Prostate gland (tissue), 2 donors: ENCODE measurements around the gene KIAA0040.

Source experiments
- POLR2AphosphoS5 ChIP-seq: sonication (generic); formaldehyde crosslinking; IDR thresholded peaks from one replicate; pipeline ENCODE4 v1.6.1; 2017; ENCODE audit warnings: antibody characterized with exemption
- TF ChIP-seq, protein P1 (sequence below), 4 experiments: fragments of 200-600 bp in 2 of 4; fragments of 450-650 bp in 2 of 4; sonication (generic) in 2 of 4; IDR thresholded peaks; 1 replicate in 3 of 4; 2 replicates in 1 of 4; pipeline ENCODE4 v1.5.1; 2016 to 2019; ENCODE audit warnings: antibody characterized with exemption in 4 of 4, mild to moderate bottlenecking in 2 of 4, moderate library complexity in 2 of 4

DNA sequence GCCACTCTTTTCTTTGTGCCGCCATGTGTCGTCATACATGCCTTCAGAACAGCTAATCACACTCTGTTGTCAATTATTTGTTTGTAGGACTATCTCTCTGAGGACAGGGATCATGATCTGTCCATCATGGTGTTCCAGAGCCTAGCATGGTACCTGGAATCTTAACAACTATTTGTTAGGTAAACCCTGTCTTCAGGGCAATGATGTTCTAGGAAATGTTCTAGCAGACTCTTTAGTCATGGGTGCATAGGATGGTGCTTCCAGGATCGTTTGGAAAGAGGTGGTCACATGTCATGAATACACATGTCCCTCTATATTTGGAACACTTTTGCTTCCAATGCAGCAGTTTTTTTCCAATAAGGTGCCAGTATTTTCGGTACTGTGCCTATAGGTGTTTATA lies 18.2 kb upstream of the KIAA0040 start:
- TF ChIP-seq, protein P1, sequence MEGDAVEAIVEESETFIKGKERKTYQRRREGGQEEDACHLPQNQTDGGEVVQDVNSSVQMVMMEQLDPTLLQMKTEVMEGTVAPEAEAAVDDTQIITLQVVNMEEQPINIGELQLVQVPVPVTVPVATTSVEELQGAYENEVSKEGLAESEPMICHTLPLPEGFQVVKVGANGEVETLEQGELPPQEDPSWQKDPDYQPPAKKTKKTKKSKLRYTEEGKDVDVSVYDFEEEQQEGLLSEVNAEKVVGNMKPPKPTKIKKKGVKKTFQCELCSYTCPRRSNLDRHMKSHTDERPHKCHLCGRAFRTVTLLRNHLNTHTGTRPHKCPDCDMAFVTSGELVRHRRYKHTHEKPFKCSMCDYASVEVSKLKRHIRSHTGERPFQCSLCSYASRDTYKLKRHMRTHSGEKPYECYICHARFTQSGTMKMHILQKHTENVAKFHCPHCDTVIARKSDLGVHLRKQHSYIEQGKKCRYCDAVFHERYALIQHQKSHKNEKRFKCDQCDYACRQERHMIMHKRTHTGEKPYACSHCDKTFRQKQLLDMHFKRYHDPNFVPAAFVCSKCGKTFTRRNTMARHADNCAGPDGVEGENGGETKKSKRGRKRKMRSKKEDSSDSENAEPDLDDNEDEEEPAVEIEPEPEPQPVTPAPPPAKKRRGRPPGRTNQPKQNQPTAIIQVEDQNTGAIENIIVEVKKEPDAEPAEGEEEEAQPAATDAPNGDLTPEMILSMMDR (IDR thresholded peaks at IDR 0.05): no peak
- no peak for TF ChIP-seq POLR2AphosphoS5
